Natural killer cell (primary cell): ENCODE measurements around the gene MCMBP. TPM values are rescaled to one million over a fixed set of nuclear protein-coding genes. Genes with fewer than 3 reads are reported as not detected.
"Not testable (repeated sequence)": the region's sequence is repeated elsewhere in the genome, so short reads cannot be mapped to it uniquely, and the experiment has no call there.

Experiments used
- ATAC-seq, 3 donors: fragments of 150-1000 bp in 2 of 3; fragments of 200-7000 bp in 1 of 3; cut with Tn5 transposase; 1 replicate in 1 of 3; 2 replicates in 2 of 3; pipeline ENCODE4 v1.10.0; 2021; ENCODE audit warnings: mild to moderate bottlenecking in 2 of 3, moderate library complexity in 2 of 3
- DNase-seq, 2 donors: peaks; one replicate each; pipeline versions ENCODE4 v3.0.0 to v3.0.0-alpha.2; 2013 to 2021; ENCODE audit warnings: mixed read lengths in 1 of 2
- H3K27ac ChIP-seq: one replicate; pipeline ENCODE4 v1.5.1; 2013; ENCODE audit warnings: mild to moderate bottlenecking, low read length
- H3K27me3 ChIP-seq: one replicate; pipeline ENCODE4 v1.6.1; 2013; ENCODE audit warnings: low read length; ENCODE audit not compliant: control insufficient read depth, insufficient read depth
- H3K36me3 ChIP-seq: one replicate; pipeline ENCODE4 v1.6.1; 2013; ENCODE audit warnings: low read length; ENCODE audit not compliant: control insufficient read depth, insufficient read depth
- H3K4me1 ChIP-seq: one replicate; pipeline ENCODE4 v1.6.1; 2013; ENCODE audit warnings: low read length; ENCODE audit not compliant: control insufficient read depth, insufficient read depth
- H3K4me3 ChIP-seq: one replicate; pipeline ENCODE4 v1.5.1; 2013; ENCODE audit warnings: low read length
- H3K9me3 ChIP-seq: one replicate; pipeline ENCODE4 v1.6.1; 2013; ENCODE audit warnings: low read length; ENCODE audit not compliant: control insufficient read depth, insufficient read depth
- H3K27ac Mint-ChIP-seq, 2 donors: one replicate each; pipeline ENCODE4 v1.8.0; 2022; ENCODE audit warnings: mild to moderate bottlenecking in 2 of 2, mixed read lengths in 2 of 2, moderate library complexity in 1 of 2
- H3K27me3 Mint-ChIP-seq, 2 donors: one replicate each; pipeline ENCODE4 v1.8.0; 2022; ENCODE audit warnings: low read depth in 2 of 2, mixed read lengths in 2 of 2
- H3K36me3 Mint-ChIP-seq: one replicate; pipeline ENCODE4 v1.8.0; 2022; ENCODE audit warnings: mixed read lengths
- H3K4me1 Mint-ChIP-seq, 2 donors: one replicate each; pipeline ENCODE4 v1.8.0; 2022; ENCODE audit warnings: mixed read lengths in 2 of 2
- H3K4me3 Mint-ChIP-seq: one replicate; pipeline ENCODE4 v1.8.0; 2022; ENCODE audit warnings: mild to moderate bottlenecking, moderate library complexity, mixed read lengths
- H3K9me3 Mint-ChIP-seq, 2 donors: one replicate each; pipeline ENCODE4 v1.8.0; 2022; ENCODE audit warnings: mixed read lengths in 2 of 2
- WGBS: methylation state at CpG from one replicate; pipeline ENCODE4 v1.1.7; 2013; ENCODE audit warnings: missing lambda C conversion rate; ENCODE audit not compliant: insufficient coverage; 5-methylcytosine and 5-hydroxymethylcytosine counted together
- intact Hi-C: fragments of 100-400 bp; cut with micrococcal nuclease; formaldehyde crosslinking; loops from one replicate; pipeline ENCODE4 v1.14.2; 2022
- total RNA-seq, 4 donors: library from RNA; stranded (reverse); fragments of 120-200 nt in 1 of 4; gene quantifications; one replicate each; pipeline versions ENCODE4 v1.2.3 to v1.2.4, GENCODE V29; 2013 to 2022
- TF ChIP-seq, protein P1 (sequence below): fragments of 200-600 bp; IDR thresholded peaks from one replicate; pipeline ENCODE4 v1.8.0; 2022; ENCODE audit warnings: antibody characterized with exemption

The MCMBP gene
- total RNA-seq, 3 donors from 2014 or later (not counting 1 experiment from before 2014, with no cell fraction given), result 26.4 to 39.2 (median 28.6) TPM

- peak within 1 kb of the TSS; percentile 98 for H3K4me3 Mint-ChIP-seq
- TF ChIP-seq, protein P1, sequence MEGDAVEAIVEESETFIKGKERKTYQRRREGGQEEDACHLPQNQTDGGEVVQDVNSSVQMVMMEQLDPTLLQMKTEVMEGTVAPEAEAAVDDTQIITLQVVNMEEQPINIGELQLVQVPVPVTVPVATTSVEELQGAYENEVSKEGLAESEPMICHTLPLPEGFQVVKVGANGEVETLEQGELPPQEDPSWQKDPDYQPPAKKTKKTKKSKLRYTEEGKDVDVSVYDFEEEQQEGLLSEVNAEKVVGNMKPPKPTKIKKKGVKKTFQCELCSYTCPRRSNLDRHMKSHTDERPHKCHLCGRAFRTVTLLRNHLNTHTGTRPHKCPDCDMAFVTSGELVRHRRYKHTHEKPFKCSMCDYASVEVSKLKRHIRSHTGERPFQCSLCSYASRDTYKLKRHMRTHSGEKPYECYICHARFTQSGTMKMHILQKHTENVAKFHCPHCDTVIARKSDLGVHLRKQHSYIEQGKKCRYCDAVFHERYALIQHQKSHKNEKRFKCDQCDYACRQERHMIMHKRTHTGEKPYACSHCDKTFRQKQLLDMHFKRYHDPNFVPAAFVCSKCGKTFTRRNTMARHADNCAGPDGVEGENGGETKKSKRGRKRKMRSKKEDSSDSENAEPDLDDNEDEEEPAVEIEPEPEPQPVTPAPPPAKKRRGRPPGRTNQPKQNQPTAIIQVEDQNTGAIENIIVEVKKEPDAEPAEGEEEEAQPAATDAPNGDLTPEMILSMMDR, result no peak
- Histone ChIP-seq H3K9me3 (no peaks in the 10 kb centered on the region), H3K4me3 (peak within 1 kb of the TSS; percentile 76), H3K27ac (peak within 1 kb of the TSS; percentile 81), H3K27me3 (no peaks in the 10 kb centered on the region), H3K36me3 (no peaks in the 10 kb centered on the region), H3K4me1 (peaks cover 18% of the 10 kb centered on the region)
- DNase-seq (peak; percentile 85 to 94), ATAC-seq (peak; percentile 97 to 99 (median 99))
- peaks cover 0 to 4% of the 10 kb centered on the region in 2 donors for H3K27me3 Mint-ChIP-seq
- peaks cover 40 to 45% of the 10 kb centered on the region in 2 donors for H3K4me1 Mint-ChIP-seq
- peak within 1 kb of the TSS; percentile 92 to 95 for H3K27ac Mint-ChIP-seq
- intact Hi-C loops, result loop anchor here (1.0 kb wide), 1 partner anchor 19 kb away; no protein-coding TSS in a partner anchor
- under 1% methylated on average over 59 of the region's 61 CpGs for WGBS
- H3K9me3 Mint-ChIP-seq, result peaks cover 0 to 2% of the 10 kb centered on the region in 2 donors
- H3K36me3 Mint-ChIP-seq, result no peaks in the 10 kb centered on the region
These were observed 19.8 kb upstream of the MCMBP start, which contains the start of gene SEC23IP for GRCh38 chr10:119892188-119893065. SEC23IP (plus strand) TSS chr10:119892730; CDS start chr10:119892783, 53 bp downstream.

GRCh38 chr10:119891849-119892187, 19.2 kb upstream of the MCMBP start:
- H3K4me3 Mint-ChIP-seq, result peak overlapping the region; percentile 98

DNA sequence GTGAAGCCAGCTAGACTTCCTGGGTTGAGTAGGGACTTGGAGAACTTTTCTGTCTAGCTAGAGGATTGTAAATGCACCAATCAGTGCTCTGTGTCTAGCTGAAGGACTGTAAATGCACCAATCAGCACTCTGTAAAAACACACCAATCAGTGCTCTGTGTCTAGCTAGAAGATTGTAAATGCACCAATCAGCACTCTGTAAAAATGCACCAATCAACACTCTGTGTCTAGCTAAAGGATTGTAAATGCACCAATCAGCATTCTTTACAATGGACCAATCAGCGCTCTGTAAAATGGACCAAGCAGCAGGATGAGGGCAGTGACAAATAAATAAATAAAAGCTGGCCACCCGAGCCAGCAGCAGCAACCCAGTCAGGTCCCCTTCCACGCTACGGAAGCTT, 17.7 kb upstream of the MCMBP start:
- intact Hi-C loops, H3K36me3 Mint-ChIP-seq, H3K36me3 ChIP-seq, H3K4me3 ChIP-seq, DNase-seq, H3K27me3 Mint-ChIP-seq, H3K27ac ChIP-seq, H3K27ac Mint-ChIP-seq, H3K27me3 ChIP-seq, H3K9me3 Mint-ChIP-seq, ATAC-seq, H3K9me3 ChIP-seq: not testable (repeated sequence)
- Mint-ChIP-seq H3K4me1 (peaks cover 19 to 25% of the 10 kb centered on the region in 2 donors), H3K4me3 (peak overlapping the region; percentile 30)
- 81% methylated on average over 4 of the region's 4 CpGs for WGBS
- peaks cover 18% of the 10 kb centered on the region for H3K4me1 ChIP-seq

More at GRCh38 chr10:119891849-119892187, 19.2 kb upstream of the MCMBP start:
- intact Hi-C loops, result loop anchor here (1.0 kb wide), 1 partner anchor 19 kb away; no protein-coding TSS in a partner anchor
- not testable (repeated sequence) for ATAC-seq, DNase-seq, H3K36me3 Mint-ChIP-seq, H3K36me3 ChIP-seq, H3K9me3 ChIP-seq, H3K9me3 Mint-ChIP-seq, H3K27me3 Mint-ChIP-seq, H3K27me3 ChIP-seq
- Mint-ChIP-seq H3K4me1 (peaks cover 34 to 40% of the 10 kb centered on the region in 2 donors), H3K27ac (peak overlapping the region; percentile 92 to 95)
- 62% methylated on average over 14 of the region's 14 CpGs for WGBS
- H3K4me3 ChIP-seq, result peak overlapping the region; percentile 76
- peak overlapping the region; percentile 81 for H3K27ac ChIP-seq
- peaks cover 18% of the 10 kb centered on the region for H3K4me1 ChIP-seq

DNA sequence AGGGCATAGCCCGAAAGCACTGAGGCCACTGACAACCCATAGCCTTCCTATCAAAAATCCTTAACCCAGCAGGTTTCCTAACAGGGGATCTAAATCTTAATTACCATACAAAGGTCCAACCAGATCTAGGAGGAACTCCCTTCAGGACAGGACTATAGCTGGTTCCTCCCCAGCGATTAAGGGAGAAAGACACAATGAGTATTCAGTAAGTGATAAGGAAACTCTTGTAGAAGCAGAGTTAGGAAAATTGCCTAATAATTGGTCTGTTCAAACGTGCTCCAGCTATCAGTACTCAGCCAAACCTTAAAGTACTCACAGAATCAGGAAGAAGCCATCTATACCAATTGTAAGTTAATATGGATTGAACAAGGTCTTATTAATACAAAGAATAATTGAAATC, 16.6 kb upstream of the MCMBP start:
- H3K27ac ChIP-seq, H3K4me3 Mint-ChIP-seq, H3K27ac Mint-ChIP-seq, intact Hi-C loops, H3K9me3 Mint-ChIP-seq, H3K36me3 ChIP-seq, H3K27me3 Mint-ChIP-seq, H3K36me3 Mint-ChIP-seq, DNase-seq, H3K4me3 ChIP-seq, H3K27me3 ChIP-seq, H3K9me3 ChIP-seq, ATAC-seq: not testable (repeated sequence)
- 84% methylated on average over 2 of the region's 3 CpGs for WGBS
- H3K4me1 ChIP-seq, result peaks cover 18% of the 10 kb centered on the region
- peaks cover 13 to 15% of the 10 kb centered on the region in 2 donors for H3K4me1 Mint-ChIP-seq

DNA sequence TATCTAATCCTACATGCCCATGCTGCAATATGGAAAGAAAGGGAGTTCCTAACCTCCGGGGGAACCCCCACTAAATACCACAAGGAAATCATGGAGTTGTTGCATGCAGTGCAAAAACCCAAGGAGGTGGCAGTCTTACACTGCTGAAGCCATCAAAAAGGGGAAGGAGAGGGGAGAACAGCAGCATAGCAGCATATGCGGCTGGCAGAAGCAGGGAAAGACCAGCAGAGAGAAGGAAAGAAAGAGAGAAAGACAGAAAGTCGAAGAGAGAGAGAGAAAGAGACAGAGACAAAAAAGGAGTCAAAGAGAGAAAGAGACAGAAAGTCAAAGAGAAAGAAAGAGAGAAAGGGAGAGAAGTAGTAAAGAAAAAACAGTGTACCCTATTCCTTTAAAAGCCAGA, 16.1 kb upstream of the MCMBP start:
- intact Hi-C loops, H3K4me3 ChIP-seq, H3K27ac ChIP-seq, ATAC-seq, H3K9me3 Mint-ChIP-seq, H3K27me3 ChIP-seq, H3K36me3 Mint-ChIP-seq, H3K4me3 Mint-ChIP-seq, DNase-seq, H3K27ac Mint-ChIP-seq, H3K9me3 ChIP-seq, H3K36me3 ChIP-seq: not testable (repeated sequence)
- peaks cover 18% of the 10 kb centered on the region for H3K4me1 ChIP-seq
- WGBS, result 28% methylated on average over 2 of the region's 3 CpGs
- Mint-ChIP-seq H3K4me1 (peaks cover 8 to 10% of the 10 kb centered on the region in 2 donors), H3K27me3 (peaks cover 8 to 10% of the 10 kb centered on the region in 2 donors)

GRCh38 chr10:119886070-119886469, 13.4 kb upstream of the MCMBP start:
- H3K4me1 Mint-ChIP-seq, H3K36me3 Mint-ChIP-seq, DNase-seq, H3K27me3 ChIP-seq, H3K9me3 Mint-ChIP-seq, intact Hi-C loops, H3K36me3 ChIP-seq, H3K4me3 ChIP-seq, H3K27ac Mint-ChIP-seq, H3K4me1 ChIP-seq, H3K27ac ChIP-seq, H3K4me3 Mint-ChIP-seq, ATAC-seq, H3K9me3 ChIP-seq: not testable (repeated sequence)
- WGBS, result 92% methylated on average over 6 of the region's 6 CpGs
- H3K27me3 Mint-ChIP-seq, result peaks cover 8 to 10% of the 10 kb centered on the region in 2 donors
